Measurements from ENCODE around the gene PARVG.

The PARVG gene

DNA sequence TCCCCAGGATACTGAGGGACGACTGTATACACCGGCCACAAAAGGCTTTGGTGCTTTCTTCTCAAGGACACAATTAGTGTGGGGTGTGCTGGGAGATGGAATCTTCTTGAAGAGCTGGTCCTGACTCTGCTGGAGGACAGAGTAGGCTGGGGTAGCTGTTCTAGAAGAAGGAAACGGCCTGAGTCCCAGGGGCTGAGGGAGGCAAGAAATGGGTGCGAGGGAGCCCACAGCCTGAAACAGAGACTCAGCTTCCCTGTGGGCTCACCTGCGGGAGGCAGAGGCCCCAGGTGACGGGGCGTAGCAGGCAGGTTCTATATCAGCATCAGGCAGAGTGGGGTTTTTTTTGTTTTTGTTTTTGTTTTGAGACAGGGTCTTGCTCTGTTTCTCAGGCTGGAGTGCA, 36.6 kb downstream of the PARVG start:
- Histone ChIP-seq H3K9ac (ENCODE audit: low read depth in 1 of 2, low read length in 2 of 2) (no peak overlapping the region), H3K36me3 (ENCODE audit: control insufficient read depth in 1 of 2, insufficient read depth in 2 of 2, low read length in 2 of 2) (no peaks in the 10 kb centered on the region), H3K4me3 (ENCODE audit: low read depth in 1 of 2, low read length in 2 of 2) (no peak overlapping the region), H3K27ac (ENCODE audit: low read depth, low read length) (no peak overlapping the region), H3K27me3 (ENCODE audit: control insufficient read depth in 1 of 2, insufficient read depth in 2 of 2, low read length in 2 of 2) (no peaks in the 10 kb centered on the region), H3K9me3 (ENCODE audit: control insufficient read depth in 1 of 2, low read length in 2 of 2) (no peaks in the 10 kb centered on the region), H3K4me1 (ENCODE audit: control insufficient read depth in 1 of 2, insufficient read depth in 2 of 2, low read length in 2 of 2) (peaks cover 0 to 2% of the 10 kb centered on the region in 2 donors)

- Histone ChIP-seq H3K9ac (ENCODE audit: low read depth in 1 of 2, low read length in 2 of 2) (no peak overlapping the region), H3K9me3 (ENCODE audit: control insufficient read depth in 1 of 2, low read length in 2 of 2) (no peaks in the 10 kb centered on the region), H3K4me1 (ENCODE audit: control insufficient read depth in 1 of 2, insufficient read depth in 2 of 2, low read length in 2 of 2) (no peaks in the 10 kb centered on the region), H3K36me3 (ENCODE audit: control insufficient read depth in 1 of 2, insufficient read depth in 2 of 2, low read length in 2 of 2) (no peaks in the 10 kb centered on the region), H3K27ac (ENCODE audit: low read depth, low read length) (no peak overlapping the region), H3K4me3 (ENCODE audit: low read depth in 1 of 2, low read length in 2 of 2) (no peak overlapping the region), H3K27me3 (ENCODE audit: control insufficient read depth in 1 of 2, insufficient read depth in 2 of 2, low read length in 2 of 2) (no peaks in the 10 kb centered on the region)
These were observed 37.3 kb downstream of the PARVG start for GRCh38 chr22:44218071-44218470.

DNA sequence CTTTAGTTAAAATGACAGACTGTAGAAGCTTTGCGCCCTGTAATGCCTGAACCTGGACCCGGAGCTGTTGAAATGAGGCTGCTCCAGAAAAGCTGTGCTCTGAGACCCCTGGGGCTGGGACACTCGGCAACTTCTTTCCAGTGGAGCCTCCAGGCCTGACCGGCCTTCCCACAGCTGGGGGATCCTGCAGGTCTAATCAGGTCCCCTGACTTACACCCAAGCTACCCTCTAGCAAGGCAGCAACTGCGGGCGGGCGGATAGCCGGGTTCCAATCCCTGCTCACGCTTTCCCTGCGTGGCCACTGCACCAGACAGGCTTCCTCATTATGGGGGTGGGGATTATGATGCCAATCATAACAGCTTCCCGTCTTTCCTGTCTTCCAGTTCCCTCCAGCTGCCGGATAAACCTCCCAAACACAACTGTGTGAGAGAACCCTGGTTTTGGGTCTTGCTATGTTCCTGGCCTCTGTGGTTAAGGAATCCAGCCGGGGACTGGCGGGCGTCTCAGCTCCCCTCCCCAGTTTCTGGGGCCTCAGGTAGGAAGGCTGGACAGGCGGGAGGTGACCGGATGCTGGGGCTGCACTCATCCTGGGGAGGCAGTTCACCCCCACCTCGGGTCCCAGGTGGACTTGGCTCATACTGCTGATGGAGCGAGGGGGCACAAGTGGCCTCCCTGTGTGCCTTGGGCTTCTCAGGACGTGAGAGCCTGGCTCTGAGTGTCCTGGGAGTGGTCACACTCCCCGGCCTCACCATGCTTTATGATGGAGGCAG, 38.6 kb downstream of the PARVG start:
- Histone ChIP-seq H3K4me1 (ENCODE audit: control insufficient read depth in 1 of 2, insufficient read depth in 2 of 2, low read length in 2 of 2) (no peaks in the 10 kb centered on the region), H3K9ac (ENCODE audit: low read depth in 1 of 2, low read length in 2 of 2) (no peak overlapping the region), H3K27me3 (ENCODE audit: control insufficient read depth in 1 of 2, insufficient read depth in 2 of 2, low read length in 2 of 2) (no peaks in the 10 kb centered on the region)

DNA sequence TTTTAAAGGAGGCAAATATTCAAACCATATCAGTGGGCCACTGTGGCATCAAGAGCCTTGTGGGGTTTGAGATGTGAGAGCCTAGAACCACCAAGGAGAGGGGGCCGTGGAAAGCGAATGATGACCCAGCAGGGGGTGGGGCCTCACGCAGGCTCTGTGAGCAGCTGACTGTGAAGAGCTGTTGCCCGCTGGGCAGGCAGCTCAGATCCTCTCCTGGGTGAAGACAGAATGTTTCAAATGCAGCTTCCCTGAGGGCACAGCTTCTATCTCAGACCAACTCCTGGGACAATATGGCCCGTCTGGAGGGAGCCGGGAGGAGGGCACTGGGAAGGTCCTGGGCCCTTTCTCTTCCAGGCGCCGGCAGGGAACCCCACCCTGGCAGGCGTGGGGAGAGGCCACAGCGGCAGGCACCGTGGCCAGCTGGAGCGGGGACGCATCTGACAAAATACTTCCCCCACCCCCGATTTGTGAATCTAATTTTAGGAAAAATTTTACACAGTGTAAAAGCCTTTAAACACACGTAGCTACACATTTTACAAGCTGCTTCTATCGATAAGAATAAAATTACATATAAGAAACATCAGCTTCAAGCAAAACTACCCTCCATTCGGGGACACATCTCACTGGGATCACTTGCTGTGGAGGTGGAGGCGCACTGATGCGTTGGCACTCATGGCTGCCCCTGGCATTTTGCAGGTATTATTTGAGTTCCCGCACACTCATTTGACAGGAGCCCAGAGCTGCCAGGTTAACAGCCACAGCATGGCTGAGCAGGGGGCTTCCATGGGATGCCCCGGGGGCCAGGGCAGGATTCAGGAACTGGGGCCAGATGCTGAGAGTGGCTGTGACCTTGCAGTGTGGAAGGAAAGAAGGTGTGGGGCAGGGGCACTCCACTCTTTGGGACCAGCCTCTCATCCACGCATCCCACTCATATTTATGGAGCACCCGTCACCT, 40.3 kb downstream of the PARVG start:
- Histone ChIP-seq H3K27me3 (ENCODE audit: control insufficient read depth in 1 of 2, insufficient read depth in 2 of 2, low read length in 2 of 2) (no peaks in the 10 kb centered on the region), H3K27ac (ENCODE audit: low read depth, low read length) (no peak overlapping the region), H3K9me3 (ENCODE audit: control insufficient read depth in 1 of 2, low read length in 2 of 2) (no peaks in the 10 kb centered on the region), H3K4me3 (ENCODE audit: low read depth in 1 of 2, low read length in 2 of 2) (no peak overlapping the region), H3K4me1 (ENCODE audit: control insufficient read depth in 1 of 2, insufficient read depth in 2 of 2, low read length in 2 of 2) (no peaks in the 10 kb centered on the region), H3K9ac (ENCODE audit: low read depth in 1 of 2, low read length in 2 of 2) (no peak overlapping the region), H3K36me3 (ENCODE audit: control insufficient read depth in 1 of 2, insufficient read depth in 2 of 2, low read length in 2 of 2) (no peaks in the 10 kb centered on the region)

More for the DNA sequence above, 38.6 kb downstream of the PARVG start:
- Histone ChIP-seq H3K27ac (ENCODE audit: low read depth, low read length) (no peak overlapping the region), H3K4me3 (ENCODE audit: low read depth in 1 of 2, low read length in 2 of 2) (no peak overlapping the region), H3K36me3 (ENCODE audit: control insufficient read depth in 1 of 2, insufficient read depth in 2 of 2, low read length in 2 of 2) (no peaks in the 10 kb centered on the region), H3K9me3 (ENCODE audit: control insufficient read depth in 1 of 2, low read length in 2 of 2) (no peaks in the 10 kb centered on the region)

DNA sequence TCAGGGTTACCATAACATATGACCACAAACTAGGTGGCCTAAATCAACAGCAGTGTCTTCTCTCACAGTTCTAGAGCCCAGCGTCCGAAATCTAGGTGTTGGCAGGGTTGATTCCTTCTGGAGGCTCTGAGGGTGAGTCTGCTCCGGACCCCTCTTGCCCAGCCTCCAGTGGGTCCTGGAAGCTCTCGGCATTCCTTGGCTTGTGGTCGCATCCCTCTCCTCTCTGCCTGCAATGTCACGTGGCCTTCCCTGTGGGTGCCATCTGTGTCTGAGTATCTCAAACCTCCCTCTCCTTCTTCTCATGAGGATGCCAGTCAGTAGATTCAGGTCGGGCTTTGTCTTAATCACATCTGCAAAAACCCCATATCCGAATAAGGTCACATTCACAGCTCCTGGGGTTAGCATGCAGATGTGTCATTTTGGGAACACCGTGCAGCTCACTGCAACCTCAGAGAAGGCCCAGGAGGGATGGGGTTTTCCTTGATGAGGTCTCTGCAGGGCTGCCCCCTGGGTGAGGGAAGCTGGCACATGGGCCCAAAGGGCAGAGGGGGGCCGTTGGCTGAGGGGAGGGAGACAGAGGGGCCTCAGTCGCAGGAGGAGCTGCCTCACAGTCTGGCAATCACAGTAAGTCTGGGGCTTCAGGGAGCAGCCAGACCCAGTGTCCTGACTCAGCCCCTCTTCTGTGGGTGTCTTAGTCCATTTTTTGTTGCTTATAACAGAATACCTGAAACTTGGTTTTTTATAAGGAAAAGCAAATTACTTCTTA, 41.2 kb downstream of the PARVG start:
- Histone ChIP-seq H3K36me3 (ENCODE audit: control insufficient read depth in 1 of 2, insufficient read depth in 2 of 2, low read length in 2 of 2) (no peaks in the 10 kb centered on the region), H3K9me3 (ENCODE audit: control insufficient read depth in 1 of 2, low read length in 2 of 2) (no peaks in the 10 kb centered on the region), H3K27ac (ENCODE audit: low read depth, low read length) (no peak overlapping the region), H3K4me3 (ENCODE audit: low read depth in 1 of 2, low read length in 2 of 2) (no peak overlapping the region), H3K27me3 (ENCODE audit: control insufficient read depth in 1 of 2, insufficient read depth in 2 of 2, low read length in 2 of 2) (no peaks in the 10 kb centered on the region), H3K9ac (ENCODE audit: low read depth in 1 of 2, low read length in 2 of 2) (no peak overlapping the region), H3K4me1 (ENCODE audit: control insufficient read depth in 1 of 2, insufficient read depth in 2 of 2, low read length in 2 of 2) (no peaks in the 10 kb centered on the region)

GRCh38 chr22:44224166-44224565, 43.4 kb downstream of the PARVG start:
- no peak overlapping the region for H3K27ac ChIP-seq (ENCODE audit: low read depth, low read length)
- no peak overlapping the region for H3K9ac ChIP-seq (ENCODE audit: low read depth in 1 of 2, low read length in 2 of 2)
- H3K9me3 ChIP-seq (ENCODE audit: control insufficient read depth in 1 of 2, low read length in 2 of 2), result peaks cover 3 to 7% of the 10 kb centered on the region in 2 donors
- no peaks in the 10 kb centered on the region for H3K36me3 ChIP-seq (ENCODE audit: control insufficient read depth in 1 of 2, insufficient read depth in 2 of 2, low read length in 2 of 2)
- H3K4me1 ChIP-seq (ENCODE audit: control insufficient read depth in 1 of 2, insufficient read depth in 2 of 2, low read length in 2 of 2), result no peaks in the 10 kb centered on the region
- H3K4me3 ChIP-seq (ENCODE audit: low read depth in 1 of 2, low read length in 2 of 2), result no peak overlapping the region
- no peaks in the 10 kb centered on the region for H3K27me3 ChIP-seq (ENCODE audit: control insufficient read depth in 1 of 2, insufficient read depth in 2 of 2, low read length in 2 of 2)

DNA sequence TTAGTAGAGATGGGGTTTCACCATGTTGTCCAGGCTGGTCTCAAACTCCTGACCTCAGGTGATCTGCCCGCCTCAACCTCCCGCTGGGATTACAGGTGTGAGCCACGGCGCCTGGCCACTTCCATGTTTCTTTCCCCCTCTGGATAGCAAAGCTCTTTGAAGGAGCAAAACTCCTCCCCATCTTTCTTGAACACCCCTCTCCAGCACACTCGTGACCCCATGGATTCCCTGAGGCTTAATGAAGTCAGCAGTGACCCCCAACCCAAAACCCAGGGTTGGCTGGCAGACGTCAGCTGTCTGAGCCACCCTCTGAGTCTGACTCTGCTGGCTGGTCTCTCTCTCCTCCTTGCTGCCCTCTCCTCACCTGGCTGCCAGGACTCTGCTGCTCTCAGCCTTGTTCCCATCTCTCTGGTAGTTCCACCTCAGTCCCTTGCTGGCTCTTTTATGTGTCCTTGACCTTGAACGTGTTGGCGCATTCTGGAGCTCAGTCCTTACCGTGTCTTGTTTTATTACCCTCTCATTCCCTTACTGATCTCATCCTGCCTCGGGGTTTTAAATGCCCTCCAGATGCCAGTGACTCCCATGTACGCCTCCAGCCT, 44.5 kb downstream of the PARVG start:
- H3K4me1 ChIP-seq (ENCODE audit: control insufficient read depth in 1 of 2, insufficient read depth in 2 of 2, low read length in 2 of 2), result no peaks in the 10 kb centered on the region
- H3K27me3 ChIP-seq (ENCODE audit: control insufficient read depth in 1 of 2, insufficient read depth in 2 of 2, low read length in 2 of 2), result no peaks in the 10 kb centered on the region
- no peak overlapping the region for H3K9ac ChIP-seq (ENCODE audit: low read depth in 1 of 2, low read length in 2 of 2)
- H3K9me3 ChIP-seq (ENCODE audit: control insufficient read depth in 1 of 2, low read length in 2 of 2), result peaks cover 3 to 7% of the 10 kb centered on the region in 2 donors
- no peaks in the 10 kb centered on the region for H3K36me3 ChIP-seq (ENCODE audit: control insufficient read depth in 1 of 2, insufficient read depth in 2 of 2, low read length in 2 of 2)
- H3K4me3 ChIP-seq (ENCODE audit: low read depth in 1 of 2, low read length in 2 of 2), result no peak overlapping the region
- H3K27ac ChIP-seq (ENCODE audit: low read depth, low read length), result no peak overlapping the region

DNA sequence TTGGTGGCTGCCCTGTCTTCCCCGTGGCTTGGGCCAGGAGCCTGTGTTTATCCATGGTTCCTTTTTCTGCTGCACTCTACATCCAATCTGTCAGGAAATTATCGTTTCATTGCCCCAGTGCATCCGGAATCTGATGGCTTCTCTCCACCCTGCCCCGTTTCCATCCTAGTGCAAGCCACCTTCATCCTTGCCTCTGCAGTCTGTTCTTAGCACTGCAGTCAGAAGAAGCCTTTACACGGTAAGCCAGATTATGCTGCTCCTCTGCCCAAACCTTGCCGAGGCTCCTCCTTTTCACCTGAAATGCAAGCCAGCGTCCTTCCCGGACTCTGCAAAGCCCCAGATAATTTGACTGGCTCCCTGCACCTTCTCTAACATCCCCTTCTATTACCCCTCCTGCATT, 45.1 kb downstream of the PARVG start:
- no peak overlapping the region for H3K9ac ChIP-seq (ENCODE audit: low read depth in 1 of 2, low read length in 2 of 2)

GRCh38 chr22:44229331-44229730, 48.6 kb downstream of the PARVG start:
- peaks cover 3 to 7% of the 10 kb centered on the region in 2 donors for H3K9me3 ChIP-seq (ENCODE audit: control insufficient read depth in 1 of 2, low read length in 2 of 2)
- H3K27ac ChIP-seq (ENCODE audit: low read depth, low read length), result no peak overlapping the region
- H3K4me1 ChIP-seq (ENCODE audit: control insufficient read depth in 1 of 2, insufficient read depth in 2 of 2, low read length in 2 of 2), result no peaks in the 10 kb centered on the region
- no peak overlapping the region for H3K4me3 ChIP-seq (ENCODE audit: low read depth in 1 of 2, low read length in 2 of 2)
- H3K36me3 ChIP-seq (ENCODE audit: control insufficient read depth in 1 of 2, insufficient read depth in 2 of 2, low read length in 2 of 2), result no peaks in the 10 kb centered on the region
- H3K27me3 ChIP-seq (ENCODE audit: control insufficient read depth in 1 of 2, insufficient read depth in 2 of 2, low read length in 2 of 2), result no peaks in the 10 kb centered on the region
- no peak overlapping the region for H3K9ac ChIP-seq (ENCODE audit: low read depth in 1 of 2, low read length in 2 of 2)

More for the DNA sequence above, 45.1 kb downstream of the PARVG start:
- Histone ChIP-seq H3K36me3 (ENCODE audit: control insufficient read depth in 1 of 2, insufficient read depth in 2 of 2, low read length in 2 of 2) (no peaks in the 10 kb centered on the region), H3K27me3 (ENCODE audit: control insufficient read depth in 1 of 2, insufficient read depth in 2 of 2, low read length in 2 of 2) (no peaks in the 10 kb centered on the region), H3K9me3 (ENCODE audit: control insufficient read depth in 1 of 2, low read length in 2 of 2) (peaks cover 3 to 7% of the 10 kb centered on the region in 2 donors), H3K27ac (ENCODE audit: low read depth, low read length) (no peak overlapping the region), H3K4me3 (ENCODE audit: low read depth in 1 of 2, low read length in 2 of 2) (no peak overlapping the region), H3K4me1 (ENCODE audit: control insufficient read depth in 1 of 2, insufficient read depth in 2 of 2, low read length in 2 of 2) (no peaks in the 10 kb centered on the region)

All from duodenal mucosa (tissue), 2 donors.